Neutrophil (primary cell): ENCODE measurements around the gene RMI2.

Source experiments
- H3K27ac ChIP-seq: fragments of 200-600 bp; sonication (generic); 2 replicates; pipeline ENCODE4 v1.5.1; 2016; ENCODE audit warnings: mild to moderate bottlenecking, moderate library complexity
- H3K27me3 ChIP-seq: fragments of 200-600 bp; sonication (generic); 2 replicates; pipeline ENCODE4 v1.6.0; 2016; ENCODE audit warnings: mild to moderate bottlenecking
- H3K36me3 ChIP-seq: fragments of 200-600 bp; sonication (generic); 2 replicates; pipeline ENCODE4 v1.5.1; 2017
- H3K4me1 ChIP-seq, 2 experiments: fragments of 200-600 bp in 1 of 2; sonication (generic) in 1 of 2; 1 replicate in 1 of 2; 2 replicates in 1 of 2; pipeline versions ENCODE4 v1.5.1 to v1.6.1; 2013 to 2016; ENCODE audit warnings: low read depth in 1 of 2, low read length in 1 of 2, mild to moderate bottlenecking in 1 of 2, moderate library complexity in 1 of 2; ENCODE audit not compliant: control insufficient read depth in 1 of 2, insufficient read depth in 1 of 2
- H3K4me3 ChIP-seq, 2 experiments: fragments of 200-600 bp in 1 of 2; sonication (generic) in 1 of 2; 1 replicate in 1 of 2; 2 replicates in 1 of 2; pipeline ENCODE4 v1.5.1; 2013 to 2016; ENCODE audit warnings: low read depth in 1 of 2, low read length in 1 of 2, mild to moderate bottlenecking in 1 of 2, moderate library complexity in 1 of 2
- H3K9me3 ChIP-seq: fragments of 200-600 bp; sonication (generic); 2 replicates; pipeline ENCODE4 v1.5.1; 2016
- TF ChIP-seq, protein P1 (sequence below): fragments of 200-600 bp; sonication (generic); IDR thresholded peaks from 2 replicates; pipeline ENCODE4 v1.5.1; 2016; ENCODE audit warnings: antibody characterized with exemption

Gene RMI2

DNA sequence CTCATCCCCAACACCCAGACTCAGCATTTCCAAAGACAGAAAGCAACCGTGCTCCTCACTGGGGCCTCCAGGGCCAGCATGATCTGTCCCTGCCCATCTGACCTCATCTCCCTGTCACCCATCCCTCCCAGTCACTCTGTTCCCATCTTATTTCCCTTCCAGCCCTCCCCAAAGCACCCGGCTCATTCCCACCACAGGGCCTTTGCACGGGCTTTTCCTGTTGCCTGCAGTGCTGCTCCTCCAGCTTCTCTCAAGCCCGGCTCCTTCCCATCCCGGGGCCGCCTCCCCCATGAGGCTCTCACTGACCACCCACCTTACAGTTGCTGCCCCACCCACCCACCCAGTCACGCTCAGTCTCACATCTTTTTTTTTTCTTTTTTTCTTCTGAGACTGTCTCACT is 54.8 kb downstream of the RMI2 start:
- TF ChIP-seq, protein P1, sequence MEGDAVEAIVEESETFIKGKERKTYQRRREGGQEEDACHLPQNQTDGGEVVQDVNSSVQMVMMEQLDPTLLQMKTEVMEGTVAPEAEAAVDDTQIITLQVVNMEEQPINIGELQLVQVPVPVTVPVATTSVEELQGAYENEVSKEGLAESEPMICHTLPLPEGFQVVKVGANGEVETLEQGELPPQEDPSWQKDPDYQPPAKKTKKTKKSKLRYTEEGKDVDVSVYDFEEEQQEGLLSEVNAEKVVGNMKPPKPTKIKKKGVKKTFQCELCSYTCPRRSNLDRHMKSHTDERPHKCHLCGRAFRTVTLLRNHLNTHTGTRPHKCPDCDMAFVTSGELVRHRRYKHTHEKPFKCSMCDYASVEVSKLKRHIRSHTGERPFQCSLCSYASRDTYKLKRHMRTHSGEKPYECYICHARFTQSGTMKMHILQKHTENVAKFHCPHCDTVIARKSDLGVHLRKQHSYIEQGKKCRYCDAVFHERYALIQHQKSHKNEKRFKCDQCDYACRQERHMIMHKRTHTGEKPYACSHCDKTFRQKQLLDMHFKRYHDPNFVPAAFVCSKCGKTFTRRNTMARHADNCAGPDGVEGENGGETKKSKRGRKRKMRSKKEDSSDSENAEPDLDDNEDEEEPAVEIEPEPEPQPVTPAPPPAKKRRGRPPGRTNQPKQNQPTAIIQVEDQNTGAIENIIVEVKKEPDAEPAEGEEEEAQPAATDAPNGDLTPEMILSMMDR = no peak

More for the DNA sequence above, 54.8 kb downstream of the RMI2 start:
- H3K27ac ChIP-seq = no peak overlapping the region
- peaks cover 6% of the 10 kb centered on the region for H3K36me3 ChIP-seq
- no peaks in the 10 kb centered on the region for H3K27me3 ChIP-seq
- H3K4me3 ChIP-seq = no peak overlapping the region
- H3K4me1 ChIP-seq = no peaks in the 10 kb centered on the region
- no peaks in the 10 kb centered on the region for H3K9me3 ChIP-seq
